A549 (cell line): ENCODE measurements around the gene SLC43A3. TPM values are rescaled to one million over a fixed set of nuclear protein-coding genes. Genes with fewer than 3 reads are reported as not detected.
A peak's percentile ranks its signal among the peaks of the same experiment; 100 is the strongest.

Source experiments
- ATAC-seq, 2 experiments: fragments of 200-7000 bp in 1 of 2; fragments of >200 bp in 1 of 2; cut with Nextera tagmentation in 1 of 2; cut with Tn5 transposase in 1 of 2; 3 replicates each; pipeline versions ENCODE4 v1.8.0 to v1.9.1; 2018 to 2020; ENCODE audit warnings: mild to moderate bottlenecking in 1 of 2, moderate library complexity in 1 of 2
- CTCF ChIA-PET: fragments of 300-600 bp; sonication (Branson Sonifier 250); formaldehyde crosslinking; extraction: SDS; loops from one replicate; lab custom pipeline; 2021; ENCODE audit warnings: antibody characterized with exemption, inconsistent platforms; lab: Yijun Ruan, JAX
- POLR2A ChIA-PET: fragments of 350-600 bp; formaldehyde crosslinking; extraction: SDS; loops from one replicate; lab custom pipeline; 2021; ENCODE audit warnings: antibody characterized with exemption, inconsistent platforms; lab: Yijun Ruan, JAX
- DNase-seq, 2 experiments: peaks; one replicate each; pipeline versions ENCODE4 v3.0.0 to v3.0.0-alpha.2; 2011 to 2016; ENCODE audit warnings: low read depth in 1 of 2, low spot score in 1 of 2
- FAIRE-seq: peaks from 2 replicates; lab custom pipeline; 2011; peaks lifted over from hg19 to GRCh38; lab: Jason Lieb, UNC
- H3K27ac ChIP-seq, 2 experiments: fragments of >200 bp; sonication (Bioruptor Twin); formaldehyde crosslinking; 3 replicates each; pipeline ENCODE4 v1.5.1; 2016 to 2017
- H3K4me1 ChIP-seq: fragments of >200 bp; sonication (Bioruptor Twin); formaldehyde crosslinking; 3 replicates; pipeline ENCODE4 v1.6.1; 2016
- H3K4me2 ChIP-seq: fragments of >200 bp; sonication (Bioruptor Twin); formaldehyde crosslinking; 3 replicates; pipeline ENCODE4 v1.6.1; 2016
- H3K4me3 ChIP-seq: fragments of >200 bp; sonication (Bioruptor Twin); formaldehyde crosslinking; 3 replicates; pipeline ENCODE4 v1.5.1; 2016
- H3K9me3 ChIP-seq: fragments of >200 bp; sonication (Bioruptor Twin); formaldehyde crosslinking; 3 replicates; pipeline ENCODE4 v1.6.1; 2016
- CBX8 ChIP-seq: fragments of 200-600 bp; sonication (generic); IDR thresholded peaks from 2 replicates; pipeline ENCODE4 v1.6.1; 2016
- EHF ChIP-seq: fragments of 250-450 bp; sonication (Bioruptor Pico); IDR thresholded peaks from 2 replicates; pipeline ENCODE4 v1.5.0; 2020; ENCODE audit warnings: mild to moderate bottlenecking
- EHMT2 ChIP-seq: fragments of 200-600 bp; sonication (generic); IDR thresholded peaks from 2 replicates; pipeline ENCODE4 v1.6.1; 2016; ENCODE audit warnings: antibody characterized with exemption, low read depth, mild to moderate bottlenecking, moderate library complexity
- HDAC2 ChIP-seq: fragments of 200-600 bp; sonication (generic); IDR thresholded peaks from 2 replicates; pipeline ENCODE4 v1.6.1; 2016
- HOXA7 ChIP-seq: fragments of 250-450 bp; sonication (Bioruptor Pico); IDR thresholded peaks from 2 replicates; pipeline ENCODE4 v1.5.0; 2020; ENCODE audit warnings: mild to moderate bottlenecking, moderate library complexity
- HOXB13 ChIP-seq: fragments of 250-450 bp; sonication (Bioruptor Pico); IDR thresholded peaks from 2 replicates; pipeline ENCODE4 v1.5.0; 2020; ENCODE audit warnings: low read depth, mild to moderate bottlenecking, moderate library complexity
- JUN ChIP-seq, 2 experiments: fragments of >200 bp; sonication (Bioruptor Twin); formaldehyde crosslinking; IDR thresholded peaks; 2 replicates in 1 of 2; 3 replicates in 1 of 2; pipeline ENCODE4 v1.6.1; 2016 to 2017
- MAFK ChIP-seq: fragments of 450-650 bp; IDR thresholded peaks from 2 replicates; pipeline ENCODE4 v1.6.1; 2014; ENCODE audit not compliant: partially characterized antibody
- MAZ ChIP-seq: fragments of 150-350 bp; IDR thresholded peaks from 2 replicates; pipeline ENCODE4 v1.6.1; 2014; ENCODE audit warnings: antibody characterized with exemption, low read depth, low read length, borderline replicate concordance
- NR3C1 ChIP-seq: fragments of >200 bp; sonication (Bioruptor Twin); formaldehyde crosslinking; IDR thresholded peaks from 3 replicates; pipeline ENCODE4 v1.6.1; 2017
- PHF8 ChIP-seq: fragments of 200-600 bp; sonication (generic); IDR thresholded peaks from 2 replicates; pipeline ENCODE4 v1.6.1; 2016; ENCODE audit warnings: low read depth, mild to moderate bottlenecking, antibody characterized with exemption, moderate library complexity, borderline replicate concordance
- POLR2A ChIP-seq: IDR thresholded peaks from 2 replicates; pipeline ENCODE4 v1.6.1; 2012; ENCODE audit warnings: mild to moderate bottlenecking, low read length
- RAD21 ChIP-seq, 2 experiments: fragments of >200 bp in 1 of 2; sonication (Bioruptor Twin) in 1 of 2; formaldehyde crosslinking in 1 of 2; IDR thresholded peaks in 1 of 2; conservative IDR thresholded peaks in 1 of 2; 2 replicates in 1 of 2; 3 replicates in 1 of 2; pipeline ENCODE4 v1.6.1; 2012 to 2018; ENCODE audit warnings: inconsistent platforms in 1 of 2
- RFX5 ChIP-seq: fragments of 450-650 bp; IDR thresholded peaks from 2 replicates; pipeline ENCODE4 v1.7.1; 2014; ENCODE audit warnings: antibody characterized with exemption, mild to moderate bottlenecking, moderate library complexity
- RNF2 ChIP-seq: fragments of 200-600 bp; sonication (generic); IDR thresholded peaks from 2 replicates; pipeline ENCODE4 v1.6.1; 2016; ENCODE audit warnings: low read depth, mild to moderate bottlenecking, antibody characterized with exemption, moderate library complexity, borderline replicate concordance
- SMC3 ChIP-seq: fragments of >200 bp; sonication (Bioruptor Twin); formaldehyde crosslinking; IDR thresholded peaks from 3 replicates; pipeline ENCODE4 v1.6.1; 2018; ENCODE audit warnings: inconsistent platforms
- TP53 ChIP-seq: fragments of 250-450 bp; sonication (Bioruptor Pico); IDR thresholded peaks from 2 replicates; pipeline ENCODE4 v1.5.0; 2021; ENCODE audit warnings: mild to moderate bottlenecking, moderate library complexity
- WGBS: methylation state at CpG from one replicate; pipeline ENCODE4 v1.1.6; 2017; ENCODE audit errors: missing lambda C conversion rate; 5-methylcytosine and 5-hydroxymethylcytosine counted together
- polyA plus RNA-seq, 4 experiments: library from polyadenylated mRNA; depleted of rRNA in 3 of 4; stranded (reverse); fragments of >200 nt; fragmentation: RNase III in 1 of 4; extraction: RNeasy Plus Mini Kit Qiagen cat#74134 plus additional on column Dnase treatment in 1 of 4; gene quantifications; 2 replicates in 3 of 4; 3 replicates in 1 of 4; pipeline ENCODE4 v1.2.3, GENCODE V29; 2011 to 2017
- TF ChIP-seq, protein P1 (sequence below): IDR thresholded peaks from 2 replicates; pipeline ENCODE4 v1.6.1; 2012
- TF ChIP-seq, protein P2 (sequence below): fragments of >200 bp; sonication (Bioruptor Twin); formaldehyde crosslinking; IDR thresholded peaks from 2 replicates; pipeline ENCODE4 v1.6.1; 2016
- TF ChIP-seq, protein P3 (sequence below): IDR thresholded peaks from 2 replicates; pipeline ENCODE4 v1.6.1; 2012
- TF ChIP-seq, protein P4 (sequence below): IDR thresholded peaks from 2 replicates; pipeline ENCODE4 v1.6.1; 2012; ENCODE audit warnings: low read depth, borderline replicate concordance
- TF ChIP-seq, protein P5 (sequence below): fragments of >200 bp; sonication (Bioruptor Twin); formaldehyde crosslinking; IDR thresholded peaks from 3 replicates; pipeline ENCODE4 v1.6.1; 2016
- TF ChIP-seq, protein P6 (sequence below): fragments of 450-650 bp; IDR thresholded peaks from 2 replicates; pipeline ENCODE4 v1.6.1; 2014; ENCODE audit warnings: antibody characterized with exemption
- TF ChIP-seq, protein P7 (sequence below): fragments of 200-600 bp; sonication (generic); IDR thresholded peaks from 2 replicates; pipeline ENCODE4 v1.6.1; 2016; ENCODE audit warnings: antibody characterized with exemption, mild to moderate bottlenecking, moderate library complexity

SLC43A3 gene
- polyA plus RNA-seq, 2 of the 4 experiments (the other 2 are of a cell fraction): 0.12 to 0.30 TPM

DNA sequence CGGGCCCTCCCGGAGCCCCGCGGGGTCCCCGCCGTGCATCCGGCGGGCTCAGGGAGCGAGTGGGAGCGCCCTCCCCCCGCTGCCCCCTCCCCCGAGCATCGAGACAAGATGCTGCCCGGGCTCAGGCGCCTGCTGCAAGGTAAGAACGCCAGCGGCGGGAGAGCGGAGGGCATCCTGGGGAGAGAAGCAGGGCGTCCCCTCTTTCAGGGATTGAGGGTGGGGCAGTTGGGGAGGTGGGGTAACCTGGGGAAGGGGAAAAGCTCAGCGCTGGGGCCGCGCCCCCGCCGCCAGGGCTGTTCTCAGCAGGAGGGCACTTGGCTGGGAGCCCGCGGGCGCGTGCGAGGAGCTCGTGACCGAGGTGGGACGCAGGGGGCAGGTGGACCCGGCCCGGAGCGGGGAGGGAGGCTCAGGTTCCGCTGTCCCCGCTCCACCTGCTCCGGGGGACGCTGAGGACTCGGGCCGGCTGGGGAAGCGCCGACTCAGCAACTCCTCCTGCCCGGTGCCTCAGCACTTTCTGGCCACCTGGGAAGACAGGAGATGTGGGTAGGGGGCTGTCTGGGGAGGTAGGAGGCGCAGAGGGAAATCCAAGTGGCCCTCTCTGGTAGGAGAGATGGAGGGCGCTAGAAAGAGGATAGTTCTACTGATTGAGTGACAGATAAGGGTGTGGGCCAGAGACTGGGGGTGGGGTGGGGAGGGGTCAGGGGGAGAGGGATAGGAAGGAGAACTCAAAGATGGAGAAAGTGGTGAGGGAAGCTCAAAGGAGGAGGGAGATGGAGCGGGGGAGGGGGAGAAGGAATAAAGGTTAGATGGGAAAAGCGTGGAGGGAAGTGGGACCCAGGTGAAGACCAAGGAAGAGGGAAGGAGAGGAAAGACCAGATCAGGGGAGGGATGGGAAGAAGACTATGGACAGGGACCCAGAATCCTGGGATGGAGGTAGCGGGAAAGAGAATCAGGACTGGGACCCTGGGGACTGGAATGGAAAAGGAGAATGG lies 34.1 kb upstream of the SLC43A3 start:
- DNase-seq: no peak
- ChIA-PET CTCF (interaction anchor here (0.8 to 11.7 kb wide), 16 partner anchors 10 to 202 kb away, joined by 3 to 228 read pairs (median 17); partner anchors contain the start of genes SLC43A1 and TIMM10), POLR2A (interaction anchor here (0.6 kb wide), 1 partner anchor 50 kb away, joined by 3 read pairs; no protein-coding TSS in a partner anchor)
- TF ChIP-seq, protein P1, sequence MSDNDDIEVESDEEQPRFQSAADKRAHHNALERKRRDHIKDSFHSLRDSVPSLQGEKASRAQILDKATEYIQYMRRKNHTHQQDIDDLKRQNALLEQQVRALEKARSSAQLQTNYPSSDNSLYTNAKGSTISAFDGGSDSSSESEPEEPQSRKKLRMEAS: 0 out of 2 replicates have a peak, but pooled peaks have one; percentile 12
- peak; percentile 60; the same call in 1 of the 2 replicates for TF ChIP-seq PHF8
- no peak for TF ChIP-seq EHMT2
- TF ChIP-seq, protein P2, sequence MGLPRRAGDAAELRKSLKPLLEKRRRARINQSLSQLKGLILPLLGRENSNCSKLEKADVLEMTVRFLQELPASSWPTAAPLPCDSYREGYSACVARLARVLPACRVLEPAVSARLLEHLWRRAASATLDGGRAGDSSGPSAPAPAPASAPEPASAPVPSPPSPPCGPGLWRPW: no peak
- TF ChIP-seq JUN (IDR thresholded peaks at IDR 0.05): peak in 1 of 2 experiments; percentile 39; a peak in 1 of 5 replicates
- TF ChIP-seq TP53 (CRISPR knock-in tag): no peak
- TF ChIP-seq NR3C1: no peak
- no peak for TF ChIP-seq MAZ
- peak; percentile 90 for TF ChIP-seq MAFK
- no peak for TF ChIP-seq HOXA7 (CRISPR knock-in tag)
- TF ChIP-seq, protein P3, sequence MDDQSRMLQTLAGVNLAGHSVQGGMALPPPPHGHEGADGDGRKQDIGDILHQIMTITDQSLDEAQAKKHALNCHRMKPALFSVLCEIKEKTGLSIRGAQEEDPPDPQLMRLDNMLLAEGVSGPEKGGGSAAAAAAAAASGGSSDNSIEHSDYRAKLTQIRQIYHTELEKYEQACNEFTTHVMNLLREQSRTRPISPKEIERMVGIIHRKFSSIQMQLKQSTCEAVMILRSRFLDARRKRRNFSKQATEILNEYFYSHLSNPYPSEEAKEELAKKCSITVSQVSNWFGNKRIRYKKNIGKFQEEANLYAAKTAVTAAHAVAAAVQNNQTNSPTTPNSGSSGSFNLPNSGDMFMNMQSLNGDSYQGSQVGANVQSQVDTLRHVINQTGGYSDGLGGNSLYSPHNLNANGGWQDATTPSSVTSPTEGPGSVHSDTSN: no peak
- TF ChIP-seq, protein P4, sequence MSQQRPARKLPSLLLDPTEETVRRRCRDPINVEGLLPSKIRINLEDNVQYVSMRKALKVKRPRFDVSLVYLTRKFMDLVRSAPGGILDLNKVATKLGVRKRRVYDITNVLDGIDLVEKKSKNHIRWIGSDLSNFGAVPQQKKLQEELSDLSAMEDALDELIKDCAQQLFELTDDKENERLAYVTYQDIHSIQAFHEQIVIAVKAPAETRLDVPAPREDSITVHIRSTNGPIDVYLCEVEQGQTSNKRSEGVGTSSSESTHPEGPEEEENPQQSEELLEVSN: 0 out of 2 replicates have a peak, but pooled peaks have one; percentile 3
- no peak for TF ChIP-seq HOXB13 (CRISPR knock-in tag)
- peak overlapping the region; percentile 74 for H3K4me3 ChIP-seq
- no peaks in the 10 kb centered on the region for H3K9me3 ChIP-seq
- peak overlapping the region; percentile 90 for H3K4me2 ChIP-seq
- H3K4me1 ChIP-seq: peaks cover 31% of the 10 kb centered on the region
- no peak for ATAC-seq
- peak overlapping the region; percentile 81 to 89 for H3K27ac ChIP-seq
- no peak for FAIRE-seq
- WGBS: 15% methylated on average over 21 of the region's 50 CpGs

DNA sequence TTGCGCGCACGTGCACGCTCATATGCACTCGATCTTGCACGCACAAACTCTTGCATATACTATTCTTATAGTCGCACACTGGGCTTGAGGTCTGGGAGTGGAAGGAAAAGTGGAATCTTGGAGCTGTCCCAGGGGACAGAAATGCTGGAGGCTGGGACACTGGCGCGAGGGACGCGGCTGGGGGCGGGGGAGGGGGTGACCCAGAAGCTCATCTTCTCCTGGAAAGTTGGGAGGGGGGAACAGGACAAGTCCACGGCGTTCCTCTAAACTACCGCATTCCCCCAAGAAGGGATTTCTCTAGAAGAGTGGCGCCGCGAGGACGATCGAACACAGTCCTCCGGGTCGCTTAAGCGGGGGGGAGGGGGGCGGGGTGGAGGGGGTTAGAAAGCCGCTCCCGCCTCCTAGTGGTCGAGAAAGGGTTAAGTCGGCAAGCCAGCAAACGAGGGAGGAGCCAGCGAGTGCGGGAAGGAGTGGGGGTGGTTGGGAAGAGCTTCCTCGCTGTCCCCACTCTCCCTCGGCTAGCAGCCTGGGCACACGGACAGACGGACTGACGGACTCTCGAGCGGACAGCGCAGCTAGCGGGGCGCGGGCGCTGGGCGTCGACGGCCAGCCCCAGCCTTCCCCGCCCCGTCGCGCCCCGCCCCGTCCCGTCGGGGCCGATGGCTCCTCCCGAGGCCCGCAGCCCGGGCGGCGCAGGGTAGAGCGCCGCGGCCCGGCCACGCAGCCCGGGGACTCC lies 33.3 kb upstream of the SLC43A3 start, which contains the start of gene RTN4RL2:
TSS of gene RTN4RL2 (plus strand) at position 507 of the 736 bp plus-strand sequence. CDS start 338 bp downstream, outside the sequence.
- peak; percentile 78 to 88 for DNase-seq
- H3K4me2 ChIP-seq: peak within 1 kb of the TSS; percentile 90
- TF ChIP-seq POLR2A: peak; percentile 56
- TF ChIP-seq, protein P5, sequence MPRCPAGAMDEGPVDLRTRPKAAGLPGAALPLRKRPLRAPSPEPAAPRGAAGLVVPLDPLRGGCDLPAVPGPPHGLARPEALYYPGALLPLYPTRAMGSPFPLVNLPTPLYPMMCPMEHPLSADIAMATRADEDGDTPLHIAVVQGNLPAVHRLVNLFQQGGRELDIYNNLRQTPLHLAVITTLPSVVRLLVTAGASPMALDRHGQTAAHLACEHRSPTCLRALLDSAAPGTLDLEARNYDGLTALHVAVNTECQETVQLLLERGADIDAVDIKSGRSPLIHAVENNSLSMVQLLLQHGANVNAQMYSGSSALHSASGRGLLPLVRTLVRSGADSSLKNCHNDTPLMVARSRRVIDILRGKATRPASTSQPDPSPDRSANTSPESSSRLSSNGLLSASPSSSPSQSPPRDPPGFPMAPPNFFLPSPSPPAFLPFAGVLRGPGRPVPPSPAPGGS: no peak
- TF ChIP-seq, protein P6, sequence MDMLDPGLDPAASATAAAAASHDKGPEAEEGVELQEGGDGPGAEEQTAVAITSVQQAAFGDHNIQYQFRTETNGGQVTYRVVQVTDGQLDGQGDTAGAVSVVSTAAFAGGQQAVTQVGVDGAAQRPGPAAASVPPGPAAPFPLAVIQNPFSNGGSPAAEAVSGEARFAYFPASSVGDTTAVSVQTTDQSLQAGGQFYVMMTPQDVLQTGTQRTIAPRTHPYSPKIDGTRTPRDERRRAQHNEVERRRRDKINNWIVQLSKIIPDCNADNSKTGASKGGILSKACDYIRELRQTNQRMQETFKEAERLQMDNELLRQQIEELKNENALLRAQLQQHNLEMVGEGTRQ: no peak
- no peak for TF ChIP-seq HOXA7 (CRISPR knock-in tag)
- no peak for TF ChIP-seq CBX8
- TF ChIP-seq, protein P7, sequence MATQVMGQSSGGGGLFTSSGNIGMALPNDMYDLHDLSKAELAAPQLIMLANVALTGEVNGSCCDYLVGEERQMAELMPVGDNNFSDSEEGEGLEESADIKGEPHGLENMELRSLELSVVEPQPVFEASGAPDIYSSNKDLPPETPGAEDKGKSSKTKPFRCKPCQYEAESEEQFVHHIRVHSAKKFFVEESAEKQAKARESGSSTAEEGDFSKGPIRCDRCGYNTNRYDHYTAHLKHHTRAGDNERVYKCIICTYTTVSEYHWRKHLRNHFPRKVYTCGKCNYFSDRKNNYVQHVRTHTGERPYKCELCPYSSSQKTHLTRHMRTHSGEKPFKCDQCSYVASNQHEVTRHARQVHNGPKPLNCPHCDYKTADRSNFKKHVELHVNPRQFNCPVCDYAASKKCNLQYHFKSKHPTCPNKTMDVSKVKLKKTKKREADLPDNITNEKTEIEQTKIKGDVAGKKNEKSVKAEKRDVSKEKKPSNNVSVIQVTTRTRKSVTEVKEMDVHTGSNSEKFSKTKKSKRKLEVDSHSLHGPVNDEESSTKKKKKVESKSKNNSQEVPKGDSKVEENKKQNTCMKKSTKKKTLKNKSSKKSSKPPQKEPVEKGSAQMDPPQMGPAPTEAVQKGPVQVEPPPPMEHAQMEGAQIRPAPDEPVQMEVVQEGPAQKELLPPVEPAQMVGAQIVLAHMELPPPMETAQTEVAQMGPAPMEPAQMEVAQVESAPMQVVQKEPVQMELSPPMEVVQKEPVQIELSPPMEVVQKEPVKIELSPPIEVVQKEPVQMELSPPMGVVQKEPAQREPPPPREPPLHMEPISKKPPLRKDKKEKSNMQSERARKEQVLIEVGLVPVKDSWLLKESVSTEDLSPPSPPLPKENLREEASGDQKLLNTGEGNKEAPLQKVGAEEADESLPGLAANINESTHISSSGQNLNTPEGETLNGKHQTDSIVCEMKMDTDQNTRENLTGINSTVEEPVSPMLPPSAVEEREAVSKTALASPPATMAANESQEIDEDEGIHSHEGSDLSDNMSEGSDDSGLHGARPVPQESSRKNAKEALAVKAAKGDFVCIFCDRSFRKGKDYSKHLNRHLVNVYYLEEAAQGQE: no peak
- TF ChIP-seq EHF (CRISPR knock-in tag): no peak
- TF ChIP-seq RNF2: no peak
- TF ChIP-seq RFX5: no peak
- TF ChIP-seq RAD21 (conservative IDR thresholded peaks at IDR 0.05 in 1 of 2, IDR thresholded peaks at IDR 0.05 in 1 of 2): peak in 1 of 2 experiments; percentile 29; a peak in 1 of 5 replicates
- TF ChIP-seq HDAC2: no peak
- 0 out of 3 replicates have a peak, but pooled peaks have one; percentile 17 for TF ChIP-seq SMC3

More for the DNA sequence above, 33.3 kb upstream of the SLC43A3 start, which contains the start of gene RTN4RL2:
- CTCF ChIA-PET: interaction anchor here (0.6 to 11.7 kb wide), 24 partner anchors 11 to 203 kb away, joined by 3 to 228 read pairs (median 4); partner anchors contain the start of genes SLC43A1, TIMM10 and UBE2L6
- no peak for FAIRE-seq
- POLR2A ChIA-PET: interaction anchor here (0.7 to 1.0 kb wide), 3 partner anchors 18 to 137 kb away, joined by 3 to 5 read pairs (median 3); no protein-coding TSS in a partner anchor
- 3% methylated on average over 26 of the region's 66 CpGs for WGBS
- Histone ChIP-seq H3K4me3 (peak within 1 kb of the TSS; percentile 74), H3K9me3 (no peaks in the 10 kb centered on the region), H3K4me1 (peaks cover 31% of the 10 kb centered on the region), H3K27ac (peak within 1 kb of the TSS; percentile 81 to 89)
- peak; percentile 30 to 48 for ATAC-seq
